Measurements from ENCODE around the gene CUL9.
A peak's percentile ranks its signal among the peaks of the same experiment; 100 is the strongest.

The CUL9 gene

GRCh38 chr6:43258180-43258579 is 76.2 kb downstream of the CUL9 start:
- DNase-seq: no peak

- DNase-seq: no peak
Measured at GRCh38 chr6:43258807-43259686, 77.1 kb downstream of the CUL9 start.

GRCh38 chr6:43260791-43261190 is 78.8 kb downstream of the CUL9 start:
- no peak for DNase-seq

GRCh38 chr6:43261198-43261597 is 79.2 kb downstream of the CUL9 start:
- no peak for DNase-seq

GRCh38 chr6:43262000-43262779 is 80.2 kb downstream of the CUL9 start:
- DNase-seq: no peak

GRCh38 chr6:43262780-43263313 is 80.9 kb downstream of the CUL9 start:
- no peak for DNase-seq

- peak; percentile 70 to 72 for DNase-seq
Measured at GRCh38 chr6:43263314-43264178, 81.5 kb downstream of the CUL9 start.

GRCh38 chr6:43264599-43265145 is 82.7 kb downstream of the CUL9 start:
- DNase-seq: no peak

GRCh38 chr6:43265564-43265963 is 83.6 kb downstream of the CUL9 start:
- DNase-seq: no peak

- DNase-seq: no peak
Measured at GRCh38 chr6:43267619-43268354, 85.8 kb downstream of the CUL9 start.

GRCh38 chr6:43268355-43268700 is 86.3 kb downstream of the CUL9 start:
- DNase-seq: no peak

GRCh38 chr6:43268782-43269272 is 86.8 kb downstream of the CUL9 start:
- DNase-seq: no peak

GRCh38 chr6:43269273-43270007 is 87.4 kb downstream of the CUL9 start:
- DNase-seq: peak; percentile 50 to 56

- DNase-seq: no peak
Measured at GRCh38 chr6:43271103-43271815, 89.3 kb downstream of the CUL9 start.

- no peak for DNase-seq
Measured at GRCh38 chr6:43271944-43272343, 89.9 kb downstream of the CUL9 start.

GRCh38 chr6:43273707-43274106 is 91.7 kb downstream of the CUL9 start:
- no peak for DNase-seq
